ENCODE data around the gene SNX30.

The SNX30 gene

DNA sequence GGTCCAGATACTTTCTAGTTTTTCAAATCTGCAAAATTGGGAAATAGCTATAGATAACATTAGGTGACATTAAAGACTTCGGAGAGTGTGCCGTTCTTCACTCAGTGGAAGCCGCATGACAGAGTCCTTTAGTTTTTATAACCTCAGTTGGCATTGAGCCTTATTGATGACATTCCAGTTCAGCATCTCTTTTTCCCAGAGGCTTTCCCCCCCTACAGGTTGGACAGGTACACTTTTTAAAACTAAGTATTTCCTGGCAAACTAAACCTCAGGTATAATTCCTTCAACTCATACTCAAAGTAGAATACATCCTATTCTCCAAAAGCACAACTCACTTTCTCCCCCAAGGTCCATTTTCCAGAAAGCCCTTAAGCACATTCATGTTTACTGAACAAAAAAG, 81.4 kb downstream of the SNX30 start:
- FAIRE-seq: no peak

DNA sequence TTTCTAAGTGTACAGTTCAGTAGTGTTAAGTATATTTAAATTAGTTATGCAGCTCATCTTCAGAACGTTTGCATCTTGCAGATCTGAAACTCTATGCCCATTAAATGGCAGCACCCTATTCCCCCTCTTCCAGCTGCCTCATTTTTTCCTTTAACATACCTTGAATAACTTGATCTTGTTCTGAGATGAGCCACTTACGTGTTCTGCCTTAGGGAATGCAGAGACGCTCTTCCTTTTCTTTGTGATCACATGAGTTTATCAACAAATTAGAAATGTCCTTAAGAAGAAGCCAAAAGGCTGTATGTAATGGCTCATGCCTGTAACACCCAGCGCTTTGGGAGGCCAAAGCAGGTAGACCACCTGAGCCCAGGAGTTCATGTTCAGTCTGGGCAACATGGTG, 82.5 kb downstream of the SNX30 start:
- FAIRE-seq: no peak

DNA sequence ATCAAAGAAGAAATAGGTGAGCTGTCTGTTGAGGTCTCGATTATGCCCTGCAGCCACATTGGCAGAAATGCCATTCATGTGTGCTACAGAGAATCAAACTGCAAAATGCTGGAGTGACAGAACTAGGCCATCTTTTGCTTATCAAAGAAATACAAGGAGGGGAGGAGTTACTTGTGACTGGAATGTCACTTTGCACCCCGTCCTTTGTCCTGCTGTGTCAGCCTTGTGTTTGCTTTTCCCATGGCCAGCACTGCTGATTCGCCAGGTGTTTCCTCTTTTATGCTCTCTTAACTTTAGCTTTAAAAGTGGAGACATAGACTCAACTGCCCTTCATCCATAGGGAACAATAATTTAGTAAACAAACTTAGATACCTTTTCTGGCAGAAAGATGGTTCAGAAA, 85.8 kb downstream of the SNX30 start:
- FAIRE-seq: no peak

DNA sequence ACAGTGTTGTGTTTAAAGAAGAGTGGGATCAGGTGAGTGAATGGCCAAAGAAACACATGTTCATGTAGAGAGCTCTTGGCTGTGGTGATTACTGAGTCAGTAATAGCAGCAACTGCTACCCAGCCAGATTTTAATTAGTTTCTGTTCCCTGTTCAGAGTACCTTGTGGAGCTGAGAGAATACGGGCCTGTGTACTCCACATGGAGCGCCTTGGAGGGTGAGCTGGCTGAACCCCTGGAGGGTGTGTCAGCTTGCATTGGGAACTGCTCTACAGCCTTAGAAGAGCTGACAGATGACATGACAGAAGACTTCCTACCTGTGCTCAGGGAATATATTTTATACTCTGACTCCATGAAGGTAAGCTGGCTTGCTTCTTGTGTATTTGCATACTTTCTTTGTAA, 87.8 kb downstream of the SNX30 start:
- FAIRE-seq: no peak

DNA sequence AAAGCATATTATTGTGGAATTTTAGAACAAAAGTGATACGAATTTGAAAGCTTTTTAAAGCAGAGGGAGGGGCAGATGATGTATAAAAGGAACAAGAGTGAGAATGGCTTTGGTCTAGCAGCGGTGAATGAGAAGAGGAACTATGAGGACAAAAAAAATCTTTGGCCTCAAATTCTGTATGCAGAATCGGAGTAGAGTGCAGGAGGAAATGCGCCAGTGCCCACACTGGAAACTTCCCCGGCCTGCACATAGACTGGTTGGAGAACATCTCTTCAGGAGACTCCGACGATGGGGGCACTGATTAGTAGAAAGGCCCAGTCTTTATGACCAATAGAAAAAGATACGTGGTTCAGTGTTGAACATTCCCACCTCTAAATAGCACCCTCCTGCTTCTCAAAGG, 88.8 kb downstream of the SNX30 start:
- no peak for FAIRE-seq

DNA sequence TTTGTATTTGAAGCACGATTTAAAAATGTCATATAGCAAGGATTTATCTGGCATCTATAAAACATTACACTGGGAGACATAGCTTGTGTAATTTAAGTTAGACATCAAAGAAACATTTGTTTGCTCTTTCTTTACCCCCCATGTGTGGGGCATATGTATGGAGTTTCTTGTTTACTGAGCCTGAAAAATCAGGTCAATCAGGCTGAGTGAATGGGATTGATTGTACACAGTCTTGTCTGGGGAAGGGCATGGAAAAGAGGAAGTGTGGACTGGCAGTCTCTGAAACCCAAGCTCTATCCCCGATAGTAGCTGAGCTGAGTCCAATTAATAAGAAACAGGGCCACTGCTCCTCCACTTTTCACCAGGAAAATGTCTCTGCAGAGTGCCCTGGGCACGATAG, 90.7 kb downstream of the SNX30 start:
- FAIRE-seq: no peak

DNA sequence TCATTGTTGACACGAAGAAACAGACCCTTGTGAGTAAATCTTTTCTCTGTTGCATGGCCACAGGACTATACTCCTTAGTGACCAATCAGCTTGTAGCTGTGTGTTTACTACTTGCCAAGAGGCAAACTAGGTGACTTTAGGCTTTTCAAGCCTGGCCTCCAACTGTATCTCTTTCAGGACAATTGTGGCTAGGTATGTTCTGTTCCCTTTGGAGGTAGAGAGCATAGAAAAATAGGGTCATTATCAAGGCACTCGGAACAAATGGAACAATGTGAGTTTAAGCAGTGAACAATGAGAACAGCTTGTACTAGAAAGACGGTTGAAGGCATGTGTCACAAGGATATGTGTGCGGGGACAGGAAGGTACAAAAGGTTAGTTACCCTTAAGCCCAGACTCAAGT, 92.0 kb downstream of the SNX30 start:
- FAIRE-seq: no peak

DNA sequence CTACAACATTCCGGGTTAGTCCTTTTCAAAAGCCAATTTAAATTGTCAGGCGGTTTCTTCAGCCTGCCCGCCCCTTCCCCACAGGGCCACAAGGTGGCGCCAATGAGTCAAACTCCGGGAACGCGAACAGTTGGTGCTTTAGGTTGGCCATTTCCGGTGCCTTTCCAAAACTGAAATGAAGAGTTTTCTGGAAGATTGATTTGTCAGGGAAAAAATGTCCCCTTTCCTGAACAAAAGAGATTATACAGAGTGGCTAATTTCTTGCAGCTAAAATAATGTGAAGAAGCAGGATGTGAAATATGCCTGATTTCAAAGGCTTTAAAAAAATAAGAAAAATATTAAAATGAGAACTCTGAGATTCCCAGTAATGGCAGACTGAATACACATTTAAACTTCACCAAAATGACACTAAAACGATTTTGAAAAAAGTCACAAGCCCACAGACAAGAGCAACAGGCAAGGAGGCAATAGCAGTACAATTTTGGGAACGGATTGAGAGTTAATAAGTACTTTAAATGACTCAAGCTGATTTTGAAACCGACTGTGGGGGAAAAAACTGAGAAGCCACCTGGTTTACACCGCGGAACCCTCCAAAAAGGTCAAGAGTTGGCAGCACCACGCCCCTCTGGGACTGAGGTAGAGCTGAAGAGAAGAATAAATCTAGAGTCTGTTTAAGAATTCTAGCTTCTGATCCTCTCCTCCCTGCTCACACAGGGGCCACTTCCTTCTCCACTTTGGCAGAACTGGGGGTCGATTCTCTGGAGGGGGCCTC, 94.4 kb downstream of the SNX30 start:
- no peak for FAIRE-seq

DNA sequence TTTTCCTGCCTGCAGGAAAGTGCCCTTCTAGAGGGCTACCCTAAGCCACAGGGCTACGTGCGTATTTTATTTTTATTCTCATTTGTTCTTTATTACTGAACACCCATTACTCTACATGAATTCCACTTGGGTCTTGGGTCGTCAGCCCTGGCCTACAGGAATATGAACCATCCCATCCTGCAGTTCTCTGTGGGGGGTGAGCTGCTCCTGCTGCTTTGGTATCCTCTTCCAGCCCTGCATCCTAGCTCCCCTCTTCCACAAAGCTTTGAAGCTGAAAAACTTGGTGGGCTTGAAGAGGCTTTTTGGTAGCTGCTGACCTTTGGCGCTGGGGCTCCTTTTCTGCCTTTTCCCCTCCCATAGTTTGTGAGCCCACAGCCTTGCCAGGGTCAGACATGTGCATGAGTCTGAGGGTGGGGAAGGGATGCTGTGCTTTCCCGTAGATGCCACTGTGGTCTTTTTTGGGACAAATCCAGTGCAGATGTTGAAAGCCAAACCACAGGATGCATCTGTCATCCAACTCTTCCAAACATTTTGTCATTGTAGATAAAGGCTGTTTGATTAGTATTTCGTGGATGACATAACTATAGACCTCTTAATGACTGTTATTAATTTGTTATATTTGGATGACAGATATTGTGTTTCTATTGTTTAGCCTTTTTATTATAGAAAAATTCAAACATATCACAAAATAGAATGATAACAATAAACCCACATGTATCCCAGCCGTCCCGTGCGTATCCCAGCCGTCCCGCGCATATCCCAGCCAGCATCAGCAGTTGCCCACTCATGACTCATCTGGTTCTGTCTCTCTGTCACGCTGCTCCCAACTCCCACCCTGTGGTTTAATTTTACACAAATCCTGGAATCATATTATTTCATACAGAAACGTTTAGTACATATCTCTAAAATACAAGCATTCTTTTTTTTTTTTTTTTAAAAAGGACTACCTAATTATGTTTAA, 96.2 kb downstream of the SNX30 start:
- FAIRE-seq: no peak

DNA sequence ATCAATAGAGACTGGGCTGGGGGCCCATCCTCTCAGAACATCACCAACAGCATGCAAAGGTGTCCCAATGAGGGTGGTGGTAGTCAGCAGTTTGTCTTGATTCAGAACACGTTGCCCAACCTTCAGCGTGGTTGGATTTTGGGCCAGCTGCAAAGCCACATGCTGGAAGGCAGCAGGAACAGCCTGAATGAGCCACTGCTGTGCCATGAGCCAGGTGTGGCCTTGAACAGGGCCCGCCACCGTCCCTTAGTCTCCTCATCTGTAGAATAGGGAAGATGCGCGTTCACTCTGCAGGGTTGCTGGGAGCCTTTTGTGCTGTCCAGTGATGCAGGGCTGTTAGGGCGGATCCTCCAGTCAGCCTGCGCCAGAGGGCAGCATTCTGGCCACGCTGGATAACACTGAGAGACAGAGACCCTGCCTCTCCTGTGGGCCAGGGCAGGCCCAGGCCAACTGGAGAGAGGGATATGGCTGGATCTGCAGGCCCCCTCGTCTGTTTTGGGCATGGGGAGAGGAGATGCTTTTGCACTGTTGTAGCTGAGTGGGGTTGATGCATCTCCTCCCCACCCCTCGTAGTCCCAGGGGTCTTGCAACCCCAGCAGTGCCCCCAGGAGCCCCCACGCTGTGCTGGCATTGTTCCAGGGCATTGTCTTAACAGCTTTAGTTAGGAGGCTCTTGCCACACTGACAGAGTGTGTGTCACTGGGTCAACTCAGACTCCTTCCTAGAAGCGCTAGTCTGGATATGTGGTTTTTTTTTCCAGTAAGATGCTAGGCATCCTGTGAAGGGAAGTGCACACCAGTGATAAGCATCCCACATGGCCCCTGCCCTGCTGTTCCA, 98.0 kb downstream of the SNX30 start:
- no peak for FAIRE-seq

DNA sequence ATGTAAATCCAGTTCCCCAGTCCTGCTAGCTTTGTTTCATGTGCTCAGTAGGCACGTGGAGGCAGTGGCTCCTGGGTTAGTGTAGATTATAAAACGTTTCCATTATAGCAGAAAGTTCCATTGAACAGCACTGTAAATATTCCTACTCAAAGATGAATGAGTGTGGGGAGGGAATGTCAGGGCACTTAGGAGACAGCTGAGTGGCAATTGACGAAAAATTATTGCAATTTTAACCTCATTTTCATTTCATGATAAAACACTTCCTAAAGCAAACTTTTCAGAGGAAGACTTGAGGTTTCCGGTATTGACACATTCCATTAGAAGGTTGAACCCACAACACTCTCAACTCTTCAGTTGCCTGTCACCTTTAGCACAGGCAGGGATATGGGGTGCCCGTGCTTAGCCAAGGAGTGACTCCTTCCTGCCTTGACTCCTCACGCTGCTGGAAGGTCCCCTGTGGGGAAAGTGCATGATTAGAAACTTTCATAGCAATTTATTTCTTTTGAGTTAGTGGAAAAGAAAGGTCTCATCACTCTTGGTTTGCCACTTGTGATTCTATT, 98.9 kb downstream of the SNX30 start:
- FAIRE-seq: no peak

DNA sequence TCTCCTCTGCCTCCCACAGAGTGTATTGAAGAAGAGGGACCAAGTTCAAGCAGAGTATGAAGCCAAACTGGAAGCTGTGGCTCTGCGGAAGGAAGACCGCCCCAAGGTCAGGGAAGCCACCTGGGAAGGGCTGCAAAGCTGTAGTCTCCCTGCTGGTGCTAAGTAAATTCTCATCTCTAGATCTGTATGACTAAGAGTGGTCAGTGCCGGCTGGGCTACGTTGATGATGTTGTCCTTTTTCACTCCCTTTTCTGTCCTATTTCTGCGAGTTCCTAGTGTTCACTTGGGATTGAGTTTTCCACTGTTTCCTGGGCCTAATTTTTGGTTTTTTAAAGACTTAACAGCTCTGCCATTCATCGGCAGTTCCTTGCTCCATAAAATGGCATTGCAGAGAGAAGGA, 100.3 kb downstream of the SNX30 start:
- FAIRE-seq: no peak

DNA sequence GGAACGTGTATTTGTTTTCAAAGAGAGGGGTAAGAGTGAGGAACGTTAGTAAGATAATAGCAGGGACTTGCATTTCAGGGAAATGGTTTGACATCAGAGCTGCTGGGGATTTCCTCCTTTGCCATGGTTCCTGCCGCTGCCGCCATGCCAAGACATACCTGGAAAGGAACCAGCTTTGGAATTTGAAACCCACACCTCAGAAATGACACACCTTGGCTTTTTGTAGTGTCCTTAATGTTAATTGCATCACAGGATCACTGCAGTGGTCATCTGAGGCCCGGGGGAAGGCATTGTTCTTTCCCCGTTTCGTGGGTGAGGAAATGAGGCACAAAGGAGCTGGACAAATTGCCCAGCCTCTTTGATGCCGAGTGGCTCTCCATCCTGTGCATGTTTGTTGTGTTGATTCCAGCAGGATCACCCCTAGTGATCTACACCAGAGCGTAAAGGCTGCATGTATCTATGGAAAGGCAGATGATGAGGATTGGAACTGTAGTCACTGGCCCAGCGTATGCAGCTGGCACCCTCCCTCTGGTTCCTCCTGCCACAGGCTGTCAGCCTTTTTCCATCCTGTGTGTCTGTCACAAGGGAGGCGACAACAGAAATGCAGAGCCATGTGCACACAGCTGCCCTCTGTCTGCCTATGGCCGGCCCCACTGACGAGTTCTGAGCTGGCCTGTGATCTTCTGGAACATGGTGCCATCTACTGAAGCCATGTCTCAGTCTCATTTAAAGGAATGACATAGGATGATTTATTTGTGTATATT, 102.4 kb downstream of the SNX30 start:
- no peak for FAIRE-seq

DNA sequence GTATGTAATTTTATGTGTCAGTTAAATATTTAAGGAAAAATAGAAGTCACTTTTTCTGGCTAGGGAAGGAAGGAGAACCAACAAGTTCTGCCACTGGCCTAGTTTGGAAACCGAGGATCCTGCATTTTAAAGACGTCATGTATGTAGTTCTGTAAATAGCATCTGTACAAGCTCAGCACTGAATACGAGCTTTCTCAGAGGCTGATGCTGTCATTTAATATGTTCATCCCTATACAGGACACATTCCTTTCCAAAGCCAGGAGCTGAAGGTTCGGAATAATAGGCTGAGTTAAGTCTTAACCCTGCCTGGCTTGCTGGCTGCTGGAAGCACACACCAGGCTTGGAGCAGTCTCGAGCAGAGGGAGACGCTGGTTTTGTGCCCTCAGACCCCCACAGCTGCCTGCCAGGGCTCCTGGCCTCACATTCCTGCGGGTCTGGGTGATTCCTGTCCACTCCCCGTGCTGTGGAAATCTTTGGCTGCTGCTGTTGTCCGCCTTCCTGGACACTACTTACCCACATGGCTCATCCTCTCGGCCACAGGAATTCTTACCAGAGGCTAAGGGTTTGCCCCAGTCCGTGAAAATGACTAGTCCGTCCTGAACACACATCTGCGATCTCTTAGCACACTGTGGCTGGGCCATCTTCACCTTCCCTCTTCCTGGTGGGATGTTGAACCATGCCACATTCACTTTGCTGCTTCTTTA, 103.5 kb downstream of the SNX30 start:
- no peak for FAIRE-seq

DNA sequence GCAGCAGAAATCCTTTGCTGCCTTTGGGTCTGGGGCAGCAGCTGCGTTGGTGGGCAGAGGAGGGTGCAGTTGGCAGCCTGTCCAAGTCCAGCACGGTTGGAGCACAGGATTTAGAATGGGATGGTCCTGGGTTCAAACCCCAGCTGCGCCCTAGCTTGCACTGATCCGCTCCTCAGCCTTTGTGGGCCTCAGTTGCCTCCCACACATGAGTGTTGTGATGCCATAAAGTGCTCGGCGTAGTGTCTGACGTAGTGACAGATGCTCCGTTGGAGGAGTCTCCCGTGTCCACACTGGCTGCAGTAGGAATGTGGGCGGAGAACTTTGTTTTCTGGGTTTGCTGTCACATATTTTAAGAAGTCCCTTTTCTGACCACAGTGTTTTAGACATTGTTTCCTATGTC, 104.1 kb downstream of the SNX30 start:
- FAIRE-seq: no peak

DNA sequence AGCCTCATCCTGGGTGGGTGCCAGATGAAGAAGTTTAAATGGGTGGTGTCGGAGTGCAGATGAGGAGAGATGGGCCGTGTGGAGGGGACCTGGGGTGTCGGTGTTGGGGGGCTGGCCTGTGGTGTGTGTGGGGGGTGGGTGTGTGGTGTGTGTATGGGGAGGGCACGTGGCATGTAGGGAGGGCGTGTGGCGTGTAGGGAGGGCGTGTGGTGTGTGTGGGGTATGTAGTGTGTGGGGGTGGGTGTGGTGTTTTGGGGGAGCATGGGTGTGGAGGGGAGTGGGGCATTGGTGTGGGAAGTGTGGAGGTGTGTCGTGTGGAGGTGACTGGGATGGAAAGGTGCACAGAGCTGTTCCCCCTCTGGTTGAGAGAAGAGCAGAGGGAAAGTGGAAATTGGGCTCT, 105.6 kb downstream of the SNX30 start:
- FAIRE-seq: no peak

DNA sequence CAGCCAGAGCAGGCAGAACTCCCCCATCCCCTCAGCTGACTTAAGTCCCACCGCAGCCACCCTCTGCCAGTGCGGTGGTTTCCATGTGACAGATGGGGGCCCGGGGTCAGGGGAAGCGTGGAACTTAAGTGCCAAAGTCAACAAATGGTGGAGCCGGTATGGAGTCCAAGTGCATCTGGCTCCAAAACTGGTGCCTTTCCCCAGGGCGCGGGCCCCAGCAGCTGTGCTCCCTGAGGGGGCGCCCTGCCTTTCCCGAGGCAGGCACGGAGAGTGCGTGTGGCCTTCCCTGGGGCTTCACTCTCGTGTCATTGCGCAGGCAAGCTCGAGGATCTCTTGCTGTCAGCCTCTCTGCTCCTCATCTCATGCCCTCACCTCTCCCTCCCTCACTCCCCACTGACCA, 106.3 kb downstream of the SNX30 start:
- no peak for FAIRE-seq

DNA sequence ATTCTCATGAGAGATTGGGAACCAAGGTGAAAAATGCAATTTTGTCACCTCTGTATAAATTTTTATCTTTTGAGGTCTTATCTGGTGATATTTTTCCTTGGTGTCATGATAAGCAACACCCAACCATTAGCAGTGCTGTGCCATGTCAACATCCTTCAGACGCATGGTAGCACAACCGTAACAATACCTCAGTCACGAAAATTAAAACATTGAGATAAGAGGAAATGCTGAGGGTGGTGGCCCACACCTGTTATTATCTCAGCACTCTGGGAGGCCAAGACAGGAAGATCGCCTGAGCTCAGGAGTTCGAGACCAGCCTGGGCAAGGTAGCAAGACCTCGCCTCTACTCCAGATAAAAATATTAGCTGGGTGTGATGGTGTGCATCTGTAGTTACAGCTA, 107.4 kb downstream of the SNX30 start:
- FAIRE-seq: no peak

DNA sequence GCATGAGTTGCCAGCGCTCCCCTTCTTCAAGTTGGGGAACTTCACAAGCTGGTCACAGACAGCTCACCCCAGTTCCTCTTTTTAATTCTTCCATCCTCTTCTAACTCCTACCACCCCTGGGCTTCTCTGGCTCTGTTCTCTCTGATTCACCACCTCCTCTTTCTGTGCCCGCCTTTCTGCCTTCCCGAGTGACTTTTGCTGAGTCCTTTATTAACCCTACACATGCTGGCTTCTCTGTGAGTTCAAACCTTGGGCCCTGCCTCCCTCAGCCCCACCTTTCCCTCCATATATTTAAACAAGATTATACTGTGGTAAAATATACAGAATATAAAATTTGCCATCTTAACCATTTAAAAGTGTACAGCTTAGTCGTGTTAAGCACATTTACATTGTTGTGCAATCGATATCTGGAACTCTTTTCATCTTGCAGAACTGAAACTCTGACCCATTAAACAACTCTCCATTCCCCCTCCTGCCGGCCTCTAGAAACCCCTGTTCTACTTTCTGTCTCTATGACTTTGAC, 108.1 kb downstream of the SNX30 start:
- FAIRE-seq: no peak

DNA sequence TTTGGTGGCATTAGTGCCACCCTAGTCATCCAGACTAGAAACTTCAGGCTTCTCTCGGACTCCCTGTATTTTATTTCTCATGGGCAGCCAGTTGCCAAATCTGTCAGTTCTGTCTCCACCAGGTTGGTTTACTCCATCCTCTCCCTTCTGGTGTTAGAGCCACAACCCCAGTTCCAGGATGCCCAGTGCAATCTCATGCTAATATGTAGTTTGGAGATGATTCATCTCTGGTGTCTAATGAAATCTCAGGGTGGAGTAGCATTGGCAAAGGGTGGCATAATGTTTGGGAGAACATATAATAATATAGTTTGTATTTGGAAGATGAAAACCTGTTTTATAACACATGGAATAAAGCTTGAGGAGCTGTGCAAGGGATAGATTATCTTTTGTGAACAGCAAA, 109.9 kb downstream of the SNX30 start:
- no peak for FAIRE-seq

DNA sequence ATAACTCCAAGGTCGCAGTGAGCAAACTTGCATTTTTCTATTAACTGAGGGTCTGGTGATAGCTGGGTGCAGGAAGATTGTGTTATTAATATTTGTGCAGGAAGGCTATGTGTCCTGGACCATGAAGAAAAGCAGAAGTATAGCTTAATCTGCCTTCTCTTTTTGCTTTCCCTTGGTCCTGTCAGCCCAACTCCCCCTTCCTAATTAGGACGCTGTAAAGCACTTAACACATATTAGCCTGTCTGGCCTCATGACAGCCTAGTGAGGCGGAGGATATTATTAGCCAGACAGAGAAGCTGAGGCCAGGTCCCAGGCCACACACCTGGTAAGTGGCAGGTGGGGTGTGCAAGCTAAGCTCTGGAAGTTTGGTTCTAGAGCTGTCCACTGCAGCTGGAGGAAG, 110.6 kb downstream of the SNX30 start:
- FAIRE-seq: no peak

All from islet of Langerhans (tissue), 1 donor.